H1 (cell line): Measurements from ENCODE around the gene HNRNPA1. TPM values are rescaled to one million over a fixed set of nuclear protein-coding genes. Genes with fewer than 3 reads are reported as not detected.

ENCODE experiments used
- KDM5A ChIP-seq: fragments of 200-600 bp; IDR thresholded peaks from 2 replicates; pipeline ENCODE4 v1.7.1; 2012; ENCODE audit warnings: mild to moderate bottlenecking, low read length, inconsistent platforms, mixed read lengths
- RFX5 ChIP-seq: IDR thresholded peaks from 2 replicates; pipeline ENCODE4 v1.6.1; 2011; ENCODE audit warnings: low read depth, low read length, improper control_type of control experiment, borderline replicate concordance
- SIRT6 ChIP-seq: IDR thresholded peaks from one replicate; pipeline ENCODE4 v1.7.1; 2012; ENCODE audit warnings: low read length, inconsistent platforms
- SP2 ChIP-seq: IDR thresholded peaks from 2 replicates; pipeline ENCODE4 v1.6.1; 2012; ENCODE audit warnings: mild to moderate bottlenecking, low read length, inconsistent platforms
- SRF ChIP-seq: IDR thresholded peaks from 2 replicates; pipeline ENCODE4 v1.6.1; 2011; ENCODE audit warnings: mild to moderate bottlenecking, low read depth, low read length, moderate library complexity
- TEAD4 ChIP-seq: IDR thresholded peaks from 2 replicates; pipeline ENCODE4 v1.6.1; 2012; ENCODE audit warnings: low read depth, low read length, inconsistent platforms, mixed read lengths
- polyA plus RNA-seq, 7 experiments: library from polyadenylated mRNA; depleted of rRNA in 3 of 7; stranded (reverse) in 5 of 7; unstranded in 2 of 7; fragments of >200 nt in 5 of 7; fragments of 200-250 nt in 2 of 7; gene quantifications; 1 replicate in 5 of 7; 2 replicates in 1 of 7; 4 replicates in 1 of 7; pipeline versions ENCODE4 v1.2.1 to v1.2.3, GENCODE V29; 2011 to 2013; ENCODE audit warnings: missing spikeins in 2 of 7, mixed read lengths in 2 of 7
- total RNA-seq: library from RNA; stranded (reverse); fragmentation: NEBNext Ultra II Directional; extraction: Animal tissue kit (Norgen Biotek cat#: 25700); gene quantifications from 2 replicates; pipeline ENCODE4 v1.2.1, GENCODE V29; 2021

HNRNPA1 gene
- total and polyA plus RNA-seq, 2 of the 8 experiments (the other 6 are each of a cell fraction or from before 2014, with no cell fraction given): 835 to 2,738 TPM

GRCh38 chr12:54272214-54272613 is 8.3 kb upstream of the HNRNPA1 start (continued):
- TF ChIP-seq KDM5A: no peak
- no peak for TF ChIP-seq SIRT6
- TF ChIP-seq TEAD4: no peak
- no peak for TF ChIP-seq RFX5
- no peak for TF ChIP-seq SRF
- no peak for TF ChIP-seq SP2
